Stimulated activated CD8-positive, alpha-beta memory T cell treated with anti-CD3 and anti-CD28 coated beads, Interleukin-12 subunit alpha, Interleukin-12 subunit beta, amount 100 ng/mL, for 4 hours (primary cell): ENCODE results near the gene SLX9.
"Not testable (repeated sequence)": the region's sequence is repeated elsewhere in the genome, so short reads cannot be mapped to it uniquely, and the experiment has no call there.

Experiments used
- DNase-seq: peaks from one replicate; pipeline ENCODE4 v3.0.0-alpha.2; 2020; ENCODE audit warnings: low read depth

Gene SLX9

DNA sequence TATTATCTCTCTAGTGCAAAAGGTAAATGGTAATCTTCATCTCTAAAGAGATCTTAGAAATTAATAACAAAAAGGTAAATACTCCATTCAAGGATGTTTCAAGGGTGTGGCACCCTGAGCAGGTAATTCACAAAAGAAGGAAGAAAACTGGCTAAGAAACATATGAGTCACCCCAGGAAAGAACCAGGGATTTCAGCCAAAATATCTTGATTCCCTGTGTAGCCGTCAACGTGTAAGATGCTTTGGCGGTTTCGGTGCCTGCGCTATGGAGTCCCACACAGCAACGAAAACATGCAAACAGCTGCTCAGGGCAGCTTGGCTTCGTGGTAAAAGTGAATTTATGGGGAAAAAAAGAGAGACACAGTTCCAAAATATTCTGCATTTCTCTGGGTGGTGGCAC, 22.9 kb upstream of the SLX9 start:
- DNase-seq = no peak

DNA sequence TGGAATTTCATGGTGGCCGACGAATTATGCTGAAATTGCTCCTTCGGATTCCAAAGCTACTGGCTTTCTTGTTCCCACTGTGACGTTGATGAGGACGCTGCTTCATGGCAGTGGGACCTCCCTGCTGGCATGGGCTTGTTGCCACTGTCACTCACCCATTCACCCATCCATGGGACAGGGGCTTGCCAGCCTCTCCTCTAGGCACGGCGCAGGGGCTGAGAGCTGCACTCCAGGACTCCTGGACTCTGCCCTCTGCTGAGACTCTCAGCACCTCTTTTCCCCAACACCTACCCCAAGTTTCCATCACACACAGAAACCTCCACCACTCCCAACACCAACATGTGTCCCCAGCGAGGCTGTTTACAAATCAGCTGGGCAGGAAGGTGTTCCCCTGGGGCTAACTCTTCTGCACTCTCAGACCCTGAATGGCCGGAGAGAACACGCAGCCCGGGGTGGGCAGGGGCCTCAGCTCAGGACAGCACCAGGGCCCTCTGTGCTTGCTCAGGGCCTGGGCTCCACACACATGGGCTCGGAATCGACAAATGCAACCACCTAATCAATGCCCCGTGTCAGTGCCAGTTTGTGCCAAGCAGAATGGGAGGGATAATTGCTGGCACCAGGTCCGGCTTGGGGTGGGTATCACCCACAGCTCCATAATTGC, 22.3 kb upstream of the SLX9 start:
- no peak for DNase-seq

GRCh38 chr21:44918107-44918470, 21.7 kb upstream of the SLX9 start:
- no peak for DNase-seq

DNA sequence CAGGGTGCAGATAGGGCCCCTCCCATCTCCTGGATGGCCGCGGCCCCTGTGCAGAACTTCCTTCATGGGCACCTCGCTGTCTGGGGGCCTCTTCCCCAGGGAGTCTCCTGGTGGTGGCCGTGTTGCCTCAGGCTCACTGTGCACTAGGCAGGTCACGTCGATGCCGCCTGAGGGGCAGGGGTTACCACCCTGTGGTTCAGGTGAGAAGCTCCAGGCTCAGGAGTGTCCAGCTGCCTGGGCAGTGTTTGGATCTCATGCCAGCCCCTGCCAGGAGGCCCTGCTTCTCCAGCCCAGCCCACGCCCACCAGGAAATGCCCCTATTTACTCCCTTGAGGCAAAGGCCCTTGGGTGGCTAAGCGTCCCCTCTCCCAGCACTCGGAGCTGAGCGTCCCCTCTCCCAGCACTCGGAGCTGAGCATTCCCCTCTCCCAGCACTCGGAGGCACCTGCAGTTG, 21.2 kb upstream of the SLX9 start:
- DNase-seq = no peak

GRCh38 chr21:44919111-44919912, 20.5 kb upstream of the SLX9 start:
- DNase-seq = no peak

DNA sequence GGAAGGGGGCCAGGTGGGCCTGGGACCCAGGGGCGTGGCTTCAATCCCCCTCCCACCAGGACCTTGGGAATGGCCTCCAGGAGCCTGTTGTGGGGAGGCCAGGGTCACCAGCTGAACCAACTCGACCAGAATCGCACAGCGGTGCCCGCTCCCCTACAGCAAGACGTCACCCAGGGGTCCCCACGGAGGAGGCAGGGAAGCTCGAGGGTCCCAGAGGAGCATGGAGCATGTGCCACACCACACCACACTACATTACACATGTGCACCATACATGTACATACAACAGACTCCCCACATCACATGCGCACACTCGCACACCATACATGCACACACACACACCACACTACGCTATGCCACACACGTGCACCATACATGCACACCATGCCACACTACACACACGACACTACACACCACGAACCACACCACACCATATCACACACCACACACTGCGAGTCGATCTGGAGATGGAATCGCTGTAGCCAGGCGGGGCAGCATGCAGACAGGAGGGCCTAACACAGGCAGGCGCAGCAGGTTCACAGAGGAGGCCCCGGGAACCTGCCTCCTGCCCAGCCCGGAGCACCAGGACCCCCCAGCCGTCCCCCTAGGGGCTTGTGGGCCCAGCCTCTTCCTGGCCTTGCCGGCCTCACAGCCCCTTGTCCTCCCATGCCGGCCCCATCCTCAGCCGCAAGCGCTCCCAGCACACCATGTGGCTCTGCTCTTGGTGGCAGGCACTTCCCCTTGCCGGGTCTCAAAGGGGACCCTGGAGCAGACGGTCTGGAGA, 19.7 kb upstream of the SLX9 start:
- DNase-seq = no peak

- peak; percentile 45 for DNase-seq
Measured at GRCh38 chr21:44920694-44921604, 18.9 kb upstream of the SLX9 start, which contains the start of gene ITGB2. TSS of gene ITGB2 (minus strand) at chr21:44920899. CDS start at chr21:44910782, 10,117 bp downstream.

GRCh38 chr21:44921928-44922327, 17.9 kb upstream of the SLX9 start:
- no peak for DNase-seq

DNA sequence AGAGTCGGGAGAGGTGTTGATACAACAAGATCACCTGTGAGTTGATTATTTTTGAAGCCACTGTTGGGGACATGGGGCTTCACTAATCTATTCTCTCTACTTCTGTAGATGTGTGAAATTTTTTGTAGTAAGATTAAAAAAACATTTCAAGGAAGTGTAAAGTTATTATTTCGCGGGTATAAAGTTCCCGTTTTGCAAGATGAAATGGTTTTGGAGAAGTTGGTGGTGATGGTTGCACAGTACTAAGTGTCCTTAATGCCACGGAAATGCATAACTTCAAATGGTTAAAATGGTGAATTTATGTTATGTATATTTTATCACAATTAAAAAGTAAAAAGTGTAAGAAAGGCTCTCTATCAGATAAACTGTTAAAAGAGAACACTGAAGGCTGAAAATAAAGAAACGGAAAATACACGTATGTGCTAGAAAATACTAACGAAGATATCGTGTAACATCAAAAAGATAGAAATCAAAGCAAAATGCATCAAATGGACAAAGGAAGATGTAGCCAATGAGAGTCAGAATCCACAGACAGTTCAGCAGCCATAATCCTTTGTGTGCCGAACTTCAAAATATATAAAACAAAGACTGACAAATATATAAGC, 16.2 kb upstream of the SLX9 start:
- no peak for DNase-seq

GRCh38 chr21:44924606-44925377, 15.0 kb upstream of the SLX9 start:
- DNase-seq = no peak

DNA sequence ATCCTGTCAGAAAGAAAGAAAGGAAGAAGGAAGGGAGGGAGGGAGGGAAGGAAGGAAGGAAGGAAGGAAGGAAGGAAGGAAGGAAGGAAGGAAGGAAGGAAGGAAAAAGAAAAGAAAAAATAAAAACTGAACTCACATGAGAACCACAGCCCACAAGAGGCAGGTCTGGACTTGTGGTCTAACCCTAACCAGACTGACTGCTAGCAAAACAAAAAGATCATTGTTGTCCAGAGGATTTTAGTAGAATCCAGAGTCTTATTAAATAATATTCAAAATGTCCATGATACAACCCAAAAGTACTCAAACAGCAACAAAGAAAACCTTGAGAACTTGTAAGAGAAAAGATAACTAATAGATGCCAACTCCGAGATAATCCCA, 14.5 kb upstream of the SLX9 start:
- no peak for DNase-seq

GRCh38 chr21:44926331-44927101, 13.3 kb upstream of the SLX9 start:
- no peak for DNase-seq

- no peak for DNase-seq
Measured at GRCh38 chr21:44927259-44927586, 12.6 kb upstream of the SLX9 start.

DNA sequence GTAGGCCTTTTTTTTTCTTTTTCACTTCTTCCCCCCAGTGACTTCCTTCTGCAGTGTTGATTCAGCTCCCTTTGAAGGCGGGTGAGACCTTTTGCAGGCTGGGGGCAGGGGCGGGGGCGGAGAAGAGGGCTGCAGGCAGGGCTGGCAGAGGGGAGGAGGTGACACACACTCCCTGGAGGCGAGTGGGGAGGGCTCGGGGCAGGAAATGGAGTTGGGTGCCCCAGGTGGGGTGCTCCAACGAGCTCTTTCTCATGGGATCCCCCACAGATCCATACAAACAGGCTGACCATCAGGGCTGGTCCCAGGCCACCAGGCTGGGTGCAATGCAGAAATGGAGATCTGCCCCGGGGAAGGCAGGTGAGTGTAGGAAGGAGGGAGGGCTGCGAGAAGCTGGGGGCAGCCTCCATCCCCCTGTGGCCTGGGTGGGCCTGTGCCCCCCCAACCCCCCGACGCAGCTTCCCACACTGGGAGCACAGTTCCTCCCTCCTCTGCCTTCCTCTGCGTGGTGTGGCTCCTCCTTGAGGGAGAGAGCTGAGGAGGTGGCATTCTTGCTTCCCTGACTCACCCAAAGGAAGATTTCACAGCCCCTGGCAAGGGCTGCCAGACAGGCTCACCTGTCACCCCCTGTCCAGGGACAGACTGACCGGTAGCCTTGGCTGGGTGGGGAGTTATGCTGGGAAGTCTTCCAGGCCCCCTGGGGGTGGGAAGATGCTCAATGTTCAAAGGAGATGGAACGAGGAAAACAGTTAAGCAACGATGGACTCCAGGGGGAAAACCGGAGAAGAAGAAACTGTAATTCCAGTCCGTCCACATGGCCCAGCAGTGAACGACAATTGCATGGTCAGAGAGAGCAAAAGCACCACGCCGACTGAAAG, 12.0 kb upstream of the SLX9 start:
- peak; percentile 86 for DNase-seq

DNA sequence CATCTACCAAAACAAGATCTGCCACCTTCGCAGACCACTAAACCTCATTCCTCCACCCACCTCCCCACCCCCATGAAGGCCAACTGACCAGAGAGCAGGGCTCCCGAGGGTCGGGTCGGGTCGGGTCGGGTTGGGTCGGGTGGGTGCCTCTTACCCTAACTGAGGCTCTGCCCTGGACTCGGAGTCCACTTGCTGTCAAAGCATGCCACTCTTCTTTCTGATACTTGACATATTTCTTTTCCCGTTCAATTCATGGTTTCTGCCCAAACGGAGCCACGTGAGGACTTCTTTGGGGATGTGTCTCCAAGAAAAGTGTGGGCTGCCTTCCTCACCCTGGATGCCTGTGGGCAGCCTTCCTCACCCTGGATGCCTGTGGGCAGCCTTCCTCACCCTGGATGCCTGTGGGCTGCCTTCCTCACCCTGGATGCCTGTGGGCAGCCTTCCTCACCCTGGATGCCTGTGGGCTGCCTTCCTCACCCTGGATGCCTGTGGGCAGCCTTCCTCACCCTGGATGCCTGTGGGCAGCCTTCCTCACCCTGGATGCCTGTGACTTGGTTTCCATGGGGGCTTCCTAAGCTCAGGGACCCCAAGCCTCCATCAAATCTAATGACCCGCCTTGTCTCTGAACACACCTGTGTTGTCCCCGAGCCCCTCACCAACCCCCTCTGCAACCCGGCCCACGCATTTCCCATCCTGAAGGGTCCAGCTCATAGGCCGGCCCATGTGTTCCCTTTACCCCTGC, 11.2 kb upstream of the SLX9 start:
- not testable (repeated sequence) for DNase-seq

DNA sequence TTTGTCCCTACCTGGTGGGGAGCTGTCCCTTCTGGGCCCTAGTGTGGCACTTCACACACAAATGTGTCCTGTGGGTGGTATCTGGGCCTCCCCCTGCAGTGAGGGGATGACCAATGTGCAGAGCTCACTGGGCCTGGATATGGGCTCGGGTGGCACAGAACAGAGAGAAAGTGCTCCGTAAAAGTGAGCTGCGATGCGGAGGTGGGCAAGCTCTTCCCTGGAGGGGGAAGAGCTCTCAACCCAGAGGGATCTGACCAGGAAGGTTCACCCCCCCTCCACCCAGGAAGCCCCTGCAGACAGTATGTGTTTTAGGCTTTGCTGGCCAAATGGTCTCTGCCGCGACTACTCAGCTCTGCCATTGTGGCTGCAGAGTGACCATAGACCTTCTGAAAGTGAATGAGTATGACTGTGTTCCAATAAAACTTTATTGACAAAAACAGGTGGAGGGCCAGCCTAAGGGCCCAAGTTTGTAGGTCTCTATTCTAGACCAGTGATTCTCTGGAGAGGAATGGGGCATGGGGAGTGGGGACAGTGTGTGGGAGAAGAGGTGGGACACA, 10.5 kb upstream of the SLX9 start:
- DNase-seq = no peak

DNA sequence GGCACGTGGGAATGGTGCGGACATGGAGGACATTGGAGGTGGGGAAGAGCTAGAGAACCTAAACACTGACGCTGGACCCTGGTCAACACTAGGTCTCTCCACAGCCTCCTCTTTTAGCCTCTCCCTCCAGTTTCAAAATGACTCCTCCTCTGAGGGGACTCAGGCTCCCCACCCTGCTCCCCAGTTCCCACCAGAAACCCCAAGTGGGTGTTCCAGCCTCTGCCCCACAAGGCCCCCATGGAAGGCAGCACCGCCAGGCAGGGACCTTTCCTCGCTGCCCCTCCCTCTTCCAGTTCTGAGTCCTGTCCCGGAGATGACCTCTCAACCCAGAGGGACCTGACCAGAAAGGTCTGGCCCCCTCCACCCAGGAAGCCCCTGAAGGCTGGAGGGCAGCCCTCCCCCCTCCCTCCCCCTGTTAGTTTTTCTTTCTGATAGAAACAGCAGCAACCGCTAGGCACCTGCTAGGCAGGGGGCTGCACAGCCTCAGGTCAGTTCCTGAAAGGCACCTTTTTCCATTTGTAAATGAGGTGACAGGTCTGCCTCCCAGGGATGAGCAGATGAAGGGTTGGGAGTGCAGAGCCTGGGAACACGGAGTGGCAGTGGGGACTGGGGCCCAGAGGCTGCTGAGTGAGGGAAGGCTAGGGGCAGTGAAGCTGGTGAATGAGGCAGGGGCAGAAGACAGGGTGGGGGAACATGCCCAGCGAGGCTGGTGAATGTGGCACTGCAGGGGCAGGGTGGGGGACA, 9.9 kb upstream of the SLX9 start:
- DNase-seq = no peak
